Measurements from ENCODE around the gene POLR2M. TPM values are rescaled to one million over a fixed set of nuclear protein-coding genes. Genes with fewer than 3 reads are reported as not detected.

The POLR2M gene
- total RNA-seq, 1 donor from 2014 or later, result 53.6 TPM

DNA sequence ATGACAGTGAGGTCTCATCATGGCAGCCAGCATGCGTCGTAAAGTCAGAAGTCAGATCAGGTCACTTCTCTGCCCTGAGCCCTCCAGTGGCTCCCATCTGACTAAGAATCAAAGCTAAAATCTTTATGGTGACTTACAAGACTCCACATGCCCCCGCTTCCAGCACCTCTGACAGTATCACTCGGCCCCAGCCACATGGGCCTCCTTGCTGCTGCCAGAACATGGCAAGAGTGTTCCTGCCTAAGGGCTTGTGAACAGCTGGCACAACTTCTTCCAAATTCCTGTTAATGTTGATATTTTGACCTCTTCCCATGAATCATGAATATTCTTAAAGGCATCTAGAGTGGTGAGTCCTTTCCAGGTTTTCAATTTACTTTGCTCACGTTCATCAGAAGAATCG, 20.5 kb downstream of the POLR2M start:
- intact Hi-C loops (cut with micrococcal nuclease), result no loop called here
- Histone ChIP-seq H3K27me3 (ENCODE audit: low read depth) (no peaks in the 10 kb centered on the region), H3K4me3 (no peak overlapping the region), H3K4me1 (peaks cover 6% of the 10 kb centered on the region), H3K9me3 (replicated peaks) (peaks cover 10% of the 10 kb centered on the region), H3K27ac (replicated peaks) (no peak overlapping the region), H3K36me3 (peaks cover 9% of the 10 kb centered on the region)
- TF ChIP-seq CTCF (IDR thresholded peaks at IDR 0.05; ENCODE audit: borderline replicate concordance), result no peak
- no peak for DNase-seq

- H3K36me3 ChIP-seq, result peaks cover 9% of the 10 kb centered on the region
- peaks cover 10% of the 10 kb centered on the region for H3K9me3 ChIP-seq (replicated peaks)
- DNase-seq, result no peak
- no peak for TF ChIP-seq CTCF (IDR thresholded peaks at IDR 0.05; ENCODE audit: borderline replicate concordance)
- intact Hi-C loops (cut with micrococcal nuclease), result no loop called here
- H3K27me3 ChIP-seq (ENCODE audit: low read depth), result no peaks in the 10 kb centered on the region
- peaks cover 16% of the 10 kb centered on the region for H3K4me1 ChIP-seq
- H3K27ac ChIP-seq (replicated peaks), result no peak overlapping the region
- H3K4me3 ChIP-seq, result no peak overlapping the region
Observed at GRCh38 chr15:57728436-57728835, 21.9 kb downstream of the POLR2M start.

DNA sequence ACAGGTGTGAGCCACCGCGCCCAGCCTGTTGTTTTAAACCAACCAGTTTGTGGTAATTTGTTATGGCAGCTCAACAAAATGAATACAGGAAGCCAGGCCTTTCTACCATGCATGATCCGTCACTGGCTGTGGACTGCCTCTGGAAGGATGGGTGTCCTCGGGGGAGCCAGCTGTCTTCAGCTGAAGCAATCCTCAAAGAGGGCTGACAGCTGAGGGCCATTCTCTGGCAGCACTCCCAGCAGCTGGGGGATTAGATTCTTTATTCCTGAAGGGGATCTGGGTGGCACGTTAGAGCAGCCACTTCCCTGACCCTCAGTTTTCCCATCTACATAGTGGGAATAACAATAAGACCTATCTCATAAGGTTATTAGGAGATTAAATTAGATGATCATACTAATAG, 24.4 kb downstream of the POLR2M start:
- Histone ChIP-seq H3K27me3 (ENCODE audit: low read depth) (no peaks in the 10 kb centered on the region), H3K27ac (replicated peaks) (no peak overlapping the region), H3K9me3 (replicated peaks) (no peaks in the 10 kb centered on the region), H3K4me3 (no peak overlapping the region), H3K4me1 (peaks cover 16% of the 10 kb centered on the region), H3K36me3 (no peaks in the 10 kb centered on the region)
- no peak for DNase-seq
- intact Hi-C loops (cut with micrococcal nuclease), result loop anchor here (10.0 kb wide), 1 partner anchor 66 kb away; no protein-coding TSS in a partner anchor
- no peak for TF ChIP-seq CTCF (IDR thresholded peaks at IDR 0.05; ENCODE audit: borderline replicate concordance)

DNA sequence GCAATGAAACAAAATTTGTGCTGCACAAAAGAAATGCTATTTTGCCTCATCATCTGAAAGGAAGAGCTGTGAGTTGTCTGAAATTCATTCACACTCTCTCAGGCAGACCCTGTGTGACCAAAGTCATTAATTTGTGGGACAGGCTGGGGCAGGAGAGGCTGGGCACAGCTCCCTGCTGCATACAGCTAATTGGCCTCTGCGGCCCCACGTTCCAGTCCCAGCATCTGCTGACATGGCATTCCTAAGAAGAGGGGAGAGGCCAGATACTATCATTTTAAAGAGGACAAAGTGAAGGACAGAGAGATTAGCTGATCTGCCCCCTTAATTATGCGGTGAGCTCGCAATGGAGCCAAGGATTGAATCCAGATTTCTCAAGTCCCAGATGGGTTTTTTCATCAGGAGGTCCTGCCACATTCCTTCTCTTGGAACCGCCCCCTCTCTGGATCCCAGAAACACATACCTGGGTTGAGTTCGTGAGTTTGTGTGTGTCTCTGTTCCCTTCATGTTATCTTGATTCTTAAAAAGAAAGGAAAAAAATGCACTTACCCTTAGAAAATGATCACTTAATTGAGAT, 25.1 kb downstream of the POLR2M start:
- Histone ChIP-seq H3K27me3 (ENCODE audit: low read depth) (no peaks in the 10 kb centered on the region), H3K27ac (replicated peaks) (no peak overlapping the region), H3K36me3 (no peaks in the 10 kb centered on the region), H3K9me3 (replicated peaks) (no peaks in the 10 kb centered on the region), H3K4me1 (peaks cover 16% of the 10 kb centered on the region), H3K4me3 (no peak overlapping the region)
- no peak for DNase-seq
- intact Hi-C loops (cut with micrococcal nuclease), result loop anchor here (10.0 kb wide), 1 partner anchor 67 kb away; no protein-coding TSS in a partner anchor
- no peak for TF ChIP-seq CTCF (IDR thresholded peaks at IDR 0.05; ENCODE audit: borderline replicate concordance)

- H3K36me3 ChIP-seq, result no peaks in the 10 kb centered on the region
- peak; percentile 28 for DNase-seq
- intact Hi-C loops (cut with micrococcal nuclease), result loop anchor here (10.0 kb wide), 1 partner anchor 68 kb away; no protein-coding TSS in a partner anchor
- no peaks in the 10 kb centered on the region for H3K27me3 ChIP-seq (ENCODE audit: low read depth)
- peak; percentile 90 for TF ChIP-seq CTCF (IDR thresholded peaks at IDR 0.05; ENCODE audit: borderline replicate concordance)
- peaks cover 16% of the 10 kb centered on the region for H3K4me1 ChIP-seq
- no peak overlapping the region for H3K4me3 ChIP-seq
- H3K9me3 ChIP-seq (replicated peaks), result peaks cover 4% of the 10 kb centered on the region
- H3K27ac ChIP-seq (replicated peaks), result no peak overlapping the region
Observed at GRCh38 chr15:57732526-57733331, 26.2 kb downstream of the POLR2M start.

Measured in left ventricle myocardium inferior (tissue), 1 donor.